HG02678 (cell line): ENCODE data around the gene ZSCAN10.
A peak's percentile ranks its signal among the peaks of the same experiment; 100 is the strongest.
"Not testable (repeated sequence)": the region's sequence is repeated elsewhere in the genome, so short reads cannot be mapped to it uniquely, and the experiment has no call there.

ENCODE experiments used
- ATAC-seq: cut with Tn5 transposase; IDR thresholded peaks from one replicate; pipeline ENCODE4 v1.9.1; 2021; ENCODE audit warnings: mild to moderate bottlenecking, moderate library complexity; ENCODE audit not compliant: unreplicated experiment

Gene ZSCAN10

DNA sequence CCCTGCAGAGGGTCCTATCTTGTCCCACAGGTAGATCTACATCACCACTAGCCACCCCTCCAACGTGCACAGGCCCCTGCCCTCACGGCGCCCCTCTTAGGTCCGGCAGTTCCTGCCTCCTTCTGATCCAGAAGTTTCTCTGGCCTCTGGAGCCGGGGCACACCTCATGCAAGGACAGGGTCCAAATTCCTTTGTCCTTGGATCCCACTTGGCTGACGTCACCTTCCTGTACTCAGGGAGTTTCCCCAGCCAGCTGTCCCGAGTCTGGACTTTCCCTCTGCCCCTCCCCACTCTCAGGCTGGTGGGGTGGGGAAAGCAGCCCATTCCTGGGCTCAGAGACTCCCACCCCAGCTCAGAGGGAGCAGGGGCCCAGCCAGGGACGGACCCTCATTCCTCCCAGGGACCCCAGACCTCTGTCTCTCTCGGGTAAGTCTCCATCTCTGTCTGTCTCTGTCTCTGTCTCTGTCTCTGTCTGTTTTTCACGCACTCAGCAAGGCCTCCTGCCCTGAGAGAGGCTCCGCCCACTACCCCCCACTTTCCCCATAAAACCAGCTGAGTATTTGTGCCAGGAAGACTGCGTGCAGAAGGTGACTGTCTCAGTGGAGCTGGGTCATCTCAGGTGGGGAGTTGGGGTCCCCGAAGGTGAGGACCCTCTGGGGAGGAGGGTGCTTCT lies 33.9 kb downstream of the ZSCAN10 start, which contains the start of gene IL32:
TSS of gene IL32 (plus strand) at position 572 of the 673 bp plus-strand sequence. CDS start 172 bp downstream, outside the sequence.
- no peak for ATAC-seq

DNA sequence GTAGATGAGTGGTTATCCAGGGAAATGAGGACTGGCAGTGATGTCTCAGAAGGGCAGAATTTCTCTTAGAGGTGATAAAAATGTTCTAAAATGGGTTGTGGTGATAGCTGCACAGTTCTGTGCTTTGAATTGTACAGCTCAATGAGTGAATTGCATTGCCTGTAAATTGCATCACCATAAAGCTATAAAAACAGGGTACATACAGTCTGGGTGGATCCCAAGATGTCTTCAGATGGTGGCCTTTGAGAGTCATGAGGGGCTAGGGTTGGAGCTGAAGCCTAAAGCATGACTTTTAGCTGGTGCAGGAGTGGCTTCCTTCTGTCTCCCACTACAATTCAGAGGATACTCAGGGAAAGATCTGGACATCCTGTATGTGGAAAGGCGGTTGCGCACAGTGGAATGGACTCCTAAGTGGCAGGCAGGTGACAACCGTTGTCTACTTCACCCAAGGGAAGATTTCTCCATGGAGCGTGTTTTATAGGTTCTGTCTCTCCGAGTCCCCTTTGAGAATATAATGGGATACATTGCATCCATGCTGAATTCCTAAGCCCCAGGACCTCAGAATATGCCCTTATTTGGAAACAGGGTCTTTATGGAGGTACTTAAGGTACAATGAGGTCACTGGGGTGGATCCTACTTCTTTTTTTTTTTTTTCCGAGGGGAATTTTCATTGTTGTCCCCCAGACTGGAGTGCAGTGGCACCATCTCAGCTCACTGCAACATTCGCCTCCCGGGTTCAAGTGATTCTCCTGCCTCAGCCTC lies 35.3 kb downstream of the ZSCAN10 start:
- no peak for ATAC-seq

DNA sequence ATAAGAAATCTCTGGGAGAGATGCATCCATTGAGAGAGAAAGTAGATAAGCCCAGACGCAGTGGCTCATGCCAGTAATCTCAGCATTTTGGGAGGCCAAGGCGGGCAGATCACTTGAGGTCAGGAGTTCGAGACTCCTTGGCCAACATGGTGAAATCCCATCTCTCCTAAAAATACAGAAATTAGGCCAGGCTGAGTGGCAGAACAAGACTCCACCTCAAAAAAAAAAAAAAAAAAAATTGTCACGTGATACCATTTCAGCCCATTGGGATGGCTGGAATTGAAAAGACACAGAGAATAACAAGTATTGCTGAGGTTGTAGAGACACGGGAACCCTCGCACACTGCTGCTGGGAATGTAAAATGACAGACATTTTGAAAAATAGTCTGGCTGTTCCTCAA lies 36.5 kb downstream of the ZSCAN10 start:
- no peak for ATAC-seq

DNA sequence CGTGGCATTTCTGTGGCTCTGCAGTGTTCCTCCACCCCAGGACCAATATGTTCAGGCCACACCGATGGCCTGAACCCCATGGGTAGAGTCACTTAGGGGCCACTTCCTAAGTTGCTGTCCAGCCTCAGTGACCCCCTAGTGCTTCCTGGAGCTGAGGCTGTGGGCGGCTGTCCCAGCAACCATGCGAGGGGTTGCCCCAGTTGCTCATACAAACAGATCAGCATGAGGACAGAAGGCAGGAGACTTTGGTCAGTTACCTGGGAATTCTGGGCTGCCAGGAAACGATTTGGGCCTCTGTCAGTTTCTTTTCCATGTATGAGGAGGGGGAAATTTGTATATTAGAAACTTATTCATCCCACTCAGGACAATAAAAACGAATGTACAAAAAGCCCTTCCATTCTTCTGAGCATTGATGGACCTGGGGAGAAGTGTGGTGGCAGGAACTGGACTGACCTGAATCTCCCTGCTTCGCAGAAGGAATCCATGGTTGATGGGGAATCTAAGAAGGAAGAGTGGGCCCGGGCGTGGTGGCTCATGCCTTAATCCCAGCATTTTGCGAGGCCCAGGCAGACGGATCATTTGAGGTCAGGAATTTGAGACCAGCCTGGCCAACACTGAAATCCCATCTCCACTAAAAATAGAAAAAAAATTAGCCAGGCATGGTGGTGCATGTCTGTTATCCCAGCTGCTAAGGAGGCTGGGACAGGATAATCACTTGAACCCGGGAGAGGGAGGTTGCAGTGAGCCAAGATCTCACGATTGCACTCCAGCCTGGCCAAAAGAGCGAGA lies 38.6 kb downstream of the ZSCAN10 start:
- ATAC-seq, result no peak

DNA sequence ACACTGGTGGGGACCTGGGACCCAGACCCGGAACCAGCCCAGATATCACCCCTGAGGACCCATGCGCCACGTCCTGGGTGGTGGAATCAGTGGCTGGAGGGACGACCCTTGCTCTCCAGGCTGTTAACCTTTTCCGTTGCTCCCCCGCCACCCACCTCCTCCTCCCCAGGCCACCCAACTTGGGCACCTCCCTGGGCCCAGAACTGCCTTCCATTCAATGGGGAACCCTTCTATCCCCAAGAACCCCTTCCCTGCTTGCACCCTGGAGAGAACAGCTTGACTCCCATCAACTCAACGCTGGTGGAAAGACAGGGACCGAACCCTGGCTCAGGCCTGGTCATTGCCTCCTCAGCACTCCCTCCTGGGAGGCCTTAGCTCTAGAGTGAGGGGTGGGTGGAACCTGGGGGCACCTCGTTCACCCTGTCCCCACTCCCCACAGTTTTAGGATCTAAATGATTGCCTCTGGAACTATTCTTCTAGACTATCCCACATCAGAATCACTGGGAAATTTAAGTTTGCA lies 39.3 kb downstream of the ZSCAN10 start:
- ATAC-seq, result no peak

DNA sequence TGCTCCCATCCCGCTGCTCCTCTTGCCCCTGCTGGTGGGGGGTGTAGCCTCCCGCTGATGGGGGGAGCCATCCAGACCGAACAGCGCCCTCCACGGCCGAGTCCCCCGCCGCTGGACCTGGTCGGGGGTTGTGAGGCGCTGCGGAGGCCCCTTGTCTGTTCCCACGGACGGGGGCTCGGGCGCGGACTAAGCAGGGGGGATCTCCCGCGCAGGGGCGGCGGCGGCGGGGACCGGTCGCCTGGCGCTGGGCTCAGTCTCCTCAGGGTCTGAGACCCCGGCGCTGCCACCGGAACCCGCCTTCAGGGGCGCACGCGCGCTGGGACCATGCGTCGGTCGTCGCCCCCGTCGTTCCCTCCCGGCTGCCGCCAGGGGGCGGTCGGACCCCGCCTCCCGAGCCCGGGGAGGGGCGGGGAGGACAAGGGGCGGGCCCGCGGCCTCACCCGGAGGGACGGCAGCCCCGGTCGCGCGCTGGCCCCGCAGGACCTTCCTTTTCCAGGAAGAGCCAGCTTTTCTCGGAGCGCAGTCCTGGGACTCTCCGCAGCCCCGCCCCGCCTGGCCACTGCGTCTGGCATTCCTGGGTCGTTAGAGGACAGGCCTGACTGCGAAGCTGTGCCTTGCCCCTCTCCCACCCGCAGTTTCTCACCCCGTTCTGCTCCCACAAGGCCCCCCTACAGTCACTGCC lies 39.9 kb downstream of the ZSCAN10 start:
- peak; percentile 86 for ATAC-seq

DNA sequence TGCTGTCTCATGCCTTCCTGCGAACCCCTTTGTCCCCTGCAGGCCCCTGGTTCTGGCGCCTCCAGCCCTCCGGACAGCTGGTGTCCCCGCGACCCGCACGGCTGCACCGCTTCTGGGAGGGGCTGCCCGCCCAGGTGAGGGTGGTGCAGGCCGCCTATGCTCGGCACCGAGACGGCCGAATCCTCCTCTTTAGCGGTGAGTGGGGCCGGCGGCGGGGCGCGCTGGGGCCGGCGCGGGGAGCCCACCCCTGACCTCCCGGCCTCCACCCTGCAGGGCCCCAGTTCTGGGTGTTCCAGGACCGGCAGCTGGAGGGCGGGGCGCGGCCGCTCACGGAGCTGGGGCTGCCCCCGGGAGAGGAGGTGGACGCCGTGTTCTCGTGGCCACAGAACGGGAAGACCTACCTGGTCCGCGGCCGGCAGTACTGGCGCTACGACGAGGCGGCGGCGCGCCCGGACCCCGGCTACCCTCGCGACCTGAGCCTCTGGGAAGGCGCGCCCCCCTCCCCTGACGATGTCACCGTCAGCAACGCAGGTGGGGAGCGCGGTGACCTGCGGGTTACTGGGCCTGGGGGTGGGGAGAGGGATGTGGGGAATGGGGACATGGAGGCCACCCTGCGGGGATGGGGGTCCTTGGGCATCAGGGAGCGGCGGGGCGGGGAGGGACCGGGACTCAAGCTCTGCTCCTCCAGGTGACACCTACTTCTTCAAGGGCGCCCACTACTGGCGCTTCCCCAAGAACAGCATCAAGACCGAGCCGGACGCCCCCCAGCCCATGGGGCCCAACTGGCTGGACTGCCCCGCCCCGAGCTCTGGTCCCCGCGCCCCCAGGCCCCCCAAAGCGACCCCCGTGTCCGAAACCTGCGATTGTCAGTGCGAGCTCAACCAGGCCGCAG lies 40.7 kb downstream of the ZSCAN10 start:
- ATAC-seq, result peak; percentile 17

DNA sequence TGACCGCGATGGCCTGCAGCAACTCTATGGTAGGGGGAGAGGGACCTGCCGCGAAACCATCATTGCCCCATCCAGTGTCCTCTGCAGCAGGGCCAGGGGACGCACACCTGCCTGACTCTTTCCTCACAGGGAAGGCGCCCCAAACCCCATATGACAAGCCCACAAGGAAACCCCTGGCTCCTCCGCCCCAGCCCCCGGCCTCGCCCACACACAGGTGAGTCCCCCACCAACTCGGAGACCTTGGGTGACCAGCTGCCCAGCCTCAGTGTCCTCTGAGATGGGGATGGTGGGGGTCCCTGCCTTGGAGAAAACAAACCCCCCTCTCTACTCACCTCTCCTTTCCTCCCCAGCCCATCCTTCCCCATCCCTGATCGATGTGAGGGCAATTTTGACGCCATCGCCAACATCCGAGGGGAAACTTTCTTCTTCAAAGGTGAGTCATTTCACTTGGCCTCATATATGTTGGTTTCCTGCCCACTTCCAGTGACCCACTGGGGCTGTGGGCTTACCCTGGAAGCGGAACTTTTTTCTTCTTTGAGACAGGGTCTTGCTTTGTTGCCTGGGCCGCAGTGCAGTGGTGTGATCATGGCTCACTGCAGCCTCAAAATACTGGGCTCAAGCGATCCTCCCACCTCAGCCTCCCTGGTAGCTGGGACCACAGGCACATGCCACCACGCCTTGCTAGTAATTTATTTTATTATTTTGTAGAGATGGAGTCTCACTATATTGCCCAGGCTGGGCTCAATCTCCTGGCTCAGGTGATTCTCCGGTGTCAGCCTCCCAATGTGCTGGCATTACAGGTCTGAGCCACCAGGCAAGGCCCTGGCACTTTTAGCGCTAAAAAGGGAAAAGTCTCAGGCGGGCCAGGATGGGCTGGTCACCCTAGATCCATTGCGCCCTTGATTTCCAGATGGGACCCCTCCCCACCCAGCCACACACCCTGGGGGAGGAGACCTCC lies 41.6 kb downstream of the ZSCAN10 start:
- no peak for ATAC-seq

DNA sequence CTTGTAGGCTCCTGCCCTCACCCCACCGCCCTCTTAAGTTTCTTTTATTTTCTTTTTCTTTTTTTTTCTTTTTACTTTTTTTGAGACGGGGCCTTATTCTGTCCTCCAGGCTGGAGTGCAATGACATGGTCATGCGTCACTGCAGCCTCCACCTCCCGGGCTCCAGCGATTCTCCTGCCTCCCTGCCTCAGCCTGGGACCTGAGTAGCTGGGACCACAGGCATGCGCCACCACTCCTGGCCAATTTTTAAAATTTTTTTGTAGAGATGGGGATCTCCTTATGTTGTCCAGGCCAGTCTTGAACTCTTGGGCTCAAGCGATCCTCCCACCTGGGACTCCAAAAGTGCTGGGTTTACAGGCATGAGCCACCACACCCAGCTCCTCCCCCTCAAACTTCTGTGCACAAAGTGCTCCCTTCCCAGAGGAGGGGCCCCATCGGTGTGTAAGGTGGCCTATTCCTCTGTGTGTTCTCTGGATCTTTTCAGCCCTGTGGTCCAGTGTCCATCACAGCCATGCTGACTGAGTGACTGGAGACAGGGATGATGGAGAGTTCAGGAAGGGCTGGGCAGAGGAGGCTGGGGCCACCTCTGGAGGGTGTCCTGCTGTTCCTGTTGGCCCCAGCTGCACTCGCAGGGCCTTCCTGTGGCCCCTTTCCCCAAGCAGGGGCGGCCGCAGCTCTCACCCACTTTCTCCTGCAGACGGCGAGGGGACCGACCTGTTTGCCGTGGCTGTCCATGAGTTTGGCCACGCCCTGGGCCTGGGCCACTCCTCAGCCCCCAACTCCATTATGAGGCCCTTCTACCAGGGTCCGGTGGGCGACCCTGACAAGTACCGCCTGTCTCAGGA lies 42.5 kb downstream of the ZSCAN10 start:
- no peak for ATAC-seq

DNA sequence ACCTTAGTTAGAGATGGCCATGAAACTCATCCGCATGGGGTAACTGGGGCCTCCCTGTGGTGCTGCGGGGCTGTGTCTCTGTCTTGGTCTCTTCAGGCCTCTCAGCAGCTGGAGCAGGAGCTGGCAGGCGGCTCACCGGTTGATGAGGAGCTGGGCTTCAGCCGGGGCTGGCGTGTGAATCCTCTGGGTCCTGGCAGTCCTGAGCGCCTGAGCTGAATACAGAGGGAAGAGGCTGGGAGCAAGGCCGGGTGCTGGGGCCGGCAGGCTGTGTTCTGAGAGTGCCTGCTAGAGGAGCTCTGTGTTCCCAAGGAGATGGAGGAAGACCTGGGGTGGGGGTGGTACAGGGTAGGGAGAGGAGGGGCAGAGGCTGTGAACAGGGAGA lies 43.4 kb downstream of the ZSCAN10 start:
- not testable (repeated sequence) for ATAC-seq

DNA sequence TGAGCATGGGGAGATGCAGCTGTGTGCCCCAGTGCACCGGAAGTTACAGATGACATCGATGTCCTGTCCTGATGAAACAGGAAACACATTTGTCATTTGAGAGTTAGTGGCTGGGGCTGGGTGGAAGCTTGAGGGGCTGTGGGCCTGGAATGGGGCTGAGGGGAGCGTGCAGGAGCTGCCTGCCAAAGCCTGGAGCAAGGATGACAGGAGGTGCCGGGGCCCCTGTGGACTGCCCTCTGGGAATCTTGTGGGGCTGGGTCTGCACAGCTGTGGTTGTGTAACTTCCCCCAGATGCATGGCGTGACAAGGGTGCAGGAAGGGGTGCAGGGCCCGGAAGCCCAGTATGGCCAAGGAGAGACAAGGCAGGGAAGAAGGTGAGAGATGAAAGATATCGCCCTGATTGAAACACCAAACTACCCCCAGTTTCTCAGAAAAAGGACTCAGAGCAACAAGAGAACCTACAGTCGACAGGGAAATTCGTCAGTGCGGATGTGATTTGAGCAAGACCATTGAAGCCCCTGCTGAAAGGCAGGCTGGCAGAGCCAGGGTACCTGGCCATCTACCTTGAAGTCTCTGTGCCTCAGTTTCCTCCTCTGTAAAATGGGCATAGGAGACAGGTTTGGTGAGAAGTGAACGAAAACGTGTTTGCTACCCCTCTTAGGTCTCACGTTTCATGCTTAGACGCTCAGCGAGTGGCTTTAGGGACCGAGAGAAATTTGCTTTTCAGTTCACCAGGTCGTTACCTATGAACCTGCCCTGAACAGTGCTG lies 43.9 kb downstream of the ZSCAN10 start:
- no peak for ATAC-seq

DNA sequence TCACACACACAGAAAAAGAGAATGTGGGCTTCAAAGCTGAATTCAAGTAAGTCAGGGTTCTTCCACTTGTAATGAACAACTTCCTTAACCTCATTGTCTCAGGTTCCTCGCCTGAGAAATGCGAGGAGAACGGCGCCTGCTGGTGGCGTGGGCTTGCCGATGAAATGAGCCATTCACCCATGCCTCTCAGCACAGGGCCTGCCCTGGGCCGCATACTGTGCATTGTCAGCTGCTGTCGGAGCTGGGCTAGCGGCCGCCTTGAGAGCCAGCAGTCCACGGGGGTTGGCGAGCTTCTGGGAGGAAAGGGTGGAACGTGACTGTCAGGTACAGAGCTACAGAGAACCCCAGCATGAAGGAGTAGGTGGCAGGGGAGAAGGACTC lies 45.8 kb downstream of the ZSCAN10 start:
- not testable (repeated sequence) for ATAC-seq

DNA sequence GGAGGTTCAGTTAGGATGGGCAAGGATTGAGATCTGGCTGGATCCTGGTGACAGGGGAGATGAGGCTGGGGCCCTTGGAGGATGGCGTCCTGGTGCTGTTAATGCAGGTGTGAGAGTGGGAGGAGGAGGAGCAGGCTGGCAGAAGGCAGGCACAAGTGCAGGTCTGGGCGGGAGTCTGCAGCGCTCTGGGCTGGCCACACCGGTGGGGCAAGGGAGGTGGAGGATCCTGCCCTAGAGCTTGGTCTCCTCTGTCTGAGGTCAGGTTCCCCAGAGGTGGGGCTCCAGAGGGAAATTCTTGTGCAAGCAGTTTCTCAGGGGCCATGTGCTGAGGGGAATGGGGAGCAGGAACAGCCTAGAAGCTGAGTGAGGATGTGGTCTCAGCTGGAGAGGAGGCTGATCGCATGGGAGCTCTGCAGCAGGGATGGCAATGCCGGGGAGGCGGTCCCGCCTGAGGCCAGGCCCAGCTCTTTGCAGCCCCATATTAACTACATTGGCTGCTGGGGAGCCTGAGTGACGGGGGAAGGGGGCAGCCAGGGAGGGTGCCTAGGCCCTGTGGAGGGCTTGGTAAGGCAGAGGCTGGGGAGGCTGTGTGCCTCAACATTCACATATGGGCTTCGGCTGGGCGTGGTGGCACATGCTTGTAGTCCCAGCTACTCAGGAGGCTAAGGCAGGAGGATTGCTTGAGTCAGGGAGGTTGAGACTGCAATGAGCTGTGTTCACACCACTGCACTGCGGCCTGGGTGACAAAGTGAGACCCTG lies 46.3 kb downstream of the ZSCAN10 start:
- ATAC-seq, result not testable (repeated sequence)

DNA sequence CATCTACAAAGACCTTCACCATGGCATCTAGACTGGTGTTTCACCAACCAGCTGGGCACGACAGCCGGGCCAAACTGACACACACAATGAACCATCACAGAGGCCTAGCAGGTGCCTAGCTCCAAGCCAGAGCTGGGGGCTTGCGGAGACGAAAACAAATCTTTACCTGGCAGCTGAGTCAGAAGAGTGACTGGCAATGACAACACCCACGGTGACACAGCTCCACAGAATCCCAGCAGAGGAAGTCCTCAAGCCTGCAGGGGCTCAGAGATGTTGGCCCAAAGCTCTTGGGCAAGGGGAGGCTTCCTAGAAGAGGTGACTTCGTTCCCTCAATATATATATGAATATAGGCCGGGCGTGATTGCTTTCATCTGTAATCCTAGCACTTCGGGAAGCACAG lies 47.6 kb downstream of the ZSCAN10 start:
- ATAC-seq, result no peak

DNA sequence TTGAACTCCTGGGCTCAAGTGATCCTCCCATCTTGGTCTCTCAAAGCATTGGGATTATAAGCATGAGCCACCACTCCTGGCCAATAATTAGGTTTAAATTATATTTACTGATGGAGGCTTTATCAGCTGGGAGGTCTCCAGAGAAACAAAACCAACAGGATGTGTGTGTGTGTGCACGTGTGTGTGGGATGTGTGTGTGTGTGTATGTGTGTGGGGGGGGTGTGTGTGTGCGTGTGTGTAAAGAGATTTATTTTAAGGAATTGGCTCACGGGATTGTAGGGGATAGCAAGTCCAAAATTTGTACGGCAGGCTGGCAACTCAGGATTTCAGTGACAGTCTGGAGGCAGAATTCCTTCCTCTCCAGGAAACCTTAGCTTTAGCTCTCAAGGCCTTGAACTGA lies 48.1 kb downstream of the ZSCAN10 start:
- ATAC-seq, result no peak

DNA sequence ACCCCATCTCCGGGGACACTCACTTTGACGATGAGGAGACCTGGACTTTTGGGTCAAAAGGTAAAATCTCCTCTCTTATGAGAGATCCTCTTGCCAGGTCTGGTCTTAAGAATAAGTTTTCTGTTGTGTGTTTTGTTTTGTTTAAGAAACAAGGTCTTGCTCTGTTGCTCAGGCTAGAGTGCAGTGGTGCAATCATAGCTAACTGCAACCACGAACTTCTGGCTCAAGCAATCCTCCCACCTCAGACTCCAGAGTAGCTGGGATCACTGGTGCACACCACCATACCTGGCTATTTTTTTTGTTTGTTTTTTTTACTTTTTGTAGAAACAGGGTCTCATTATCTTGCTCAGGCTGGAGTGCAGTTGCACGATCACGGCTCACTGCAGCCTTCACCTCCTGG lies 48.6 kb downstream of the ZSCAN10 start:
- no peak for ATAC-seq
